NCI-H146 (cell line): Measurements from ENCODE around the gene A3GALT2.
A peak's percentile ranks its signal among the peaks of the same experiment; 100 is the strongest.
"Not testable (repeated sequence)": the region's sequence is repeated elsewhere in the genome, so short reads cannot be mapped to it uniquely, and the experiment has no call there.

ENCODE experiments used
- DNase-seq: peaks from one replicate; lab custom pipeline; 2025; lab: John Stamatoyannopoulos, UW

Gene A3GALT2

GRCh38 chr1:33314416-33314815 is 6.5 kb downstream of the A3GALT2 start:
- DNase-seq, result no peak

DNA sequence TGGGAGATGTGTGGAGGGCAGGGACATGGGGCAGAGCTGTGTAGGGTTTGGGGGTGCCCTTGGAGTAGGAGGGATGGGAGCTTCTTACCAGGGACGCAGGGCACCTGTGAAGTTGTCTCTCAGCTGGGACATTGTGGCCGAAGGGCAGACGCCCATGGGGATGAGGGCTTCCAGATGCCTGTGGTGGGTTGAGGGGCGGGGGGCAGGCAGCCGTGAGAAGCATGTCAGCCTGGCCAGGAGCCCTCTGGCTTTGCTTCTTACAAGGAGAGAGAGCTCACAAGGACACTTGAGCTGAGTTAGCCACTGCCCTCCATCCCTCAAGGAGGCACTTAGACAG is 8.5 kb downstream of the A3GALT2 start:
- DNase-seq, result no peak

- DNase-seq, result no peak
These were observed 9.0 kb downstream of the A3GALT2 start for GRCh38 chr1:33311706-33312412.

GRCh38 chr1:33310702-33311101 is 10.2 kb downstream of the A3GALT2 start:
- no peak for DNase-seq

GRCh38 chr1:33309351-33309750 is 11.5 kb downstream of the A3GALT2 start:
- DNase-seq, result not testable (repeated sequence)

DNA sequence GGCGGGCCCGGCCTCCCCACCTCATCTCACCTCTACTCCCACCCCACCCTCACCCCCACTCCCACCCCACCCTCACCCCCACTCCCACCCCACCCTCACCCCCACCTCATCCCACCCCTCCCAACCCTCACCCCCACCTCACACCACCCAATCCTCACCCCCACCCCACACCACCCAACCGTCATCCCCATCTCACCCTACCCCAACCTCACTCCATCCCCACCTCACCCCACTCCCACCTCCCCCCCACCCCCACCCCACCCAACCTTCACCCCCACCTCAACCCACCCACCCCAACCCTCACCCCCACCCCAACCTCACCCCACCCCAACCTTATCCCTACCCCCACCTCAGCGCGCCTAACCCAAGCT is 13.4 kb downstream of the A3GALT2 start:
- no peak for DNase-seq

DNA sequence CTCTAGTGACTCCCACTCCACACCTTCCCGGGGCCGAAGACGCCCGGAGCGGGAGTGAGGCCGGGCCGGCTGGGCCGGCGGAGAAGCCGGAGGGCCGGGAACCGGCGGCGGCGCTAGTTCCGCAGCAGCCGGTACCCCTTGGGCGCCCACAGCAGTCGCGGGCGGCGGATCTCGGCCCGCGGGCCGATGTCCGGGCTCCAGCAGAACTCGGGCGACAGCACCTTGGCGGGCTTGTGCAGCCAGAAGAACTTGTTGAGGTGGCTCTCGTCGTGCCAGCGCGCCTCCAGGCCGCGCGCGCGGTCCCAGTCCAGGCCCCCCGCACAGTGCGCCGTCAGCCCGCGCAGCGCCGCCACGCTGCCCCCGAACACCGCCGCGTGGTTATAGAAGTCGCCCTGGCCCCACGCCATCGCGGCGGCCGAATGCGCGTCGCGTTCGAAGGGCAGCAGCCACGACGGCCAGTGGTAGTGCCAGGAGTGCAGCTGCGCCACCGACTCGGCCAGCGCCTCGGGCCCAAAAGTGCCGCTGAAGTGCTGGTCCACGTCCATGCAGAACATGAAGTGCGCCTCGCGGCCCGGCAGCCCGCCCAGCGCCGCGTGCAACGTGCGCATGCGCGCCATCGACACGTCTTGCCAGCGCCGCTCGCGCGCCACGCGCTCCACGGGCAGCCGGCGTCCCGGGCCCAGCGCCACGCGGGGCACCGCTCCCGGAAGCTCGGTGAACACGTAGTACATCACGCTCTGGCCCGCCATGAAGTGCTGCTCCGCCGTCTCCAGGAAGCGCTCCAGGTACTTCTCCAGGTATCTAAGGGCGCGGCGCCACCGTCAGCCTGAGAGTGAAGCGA is 14.0 kb downstream of the A3GALT2 start:
- no peak for DNase-seq

DNA sequence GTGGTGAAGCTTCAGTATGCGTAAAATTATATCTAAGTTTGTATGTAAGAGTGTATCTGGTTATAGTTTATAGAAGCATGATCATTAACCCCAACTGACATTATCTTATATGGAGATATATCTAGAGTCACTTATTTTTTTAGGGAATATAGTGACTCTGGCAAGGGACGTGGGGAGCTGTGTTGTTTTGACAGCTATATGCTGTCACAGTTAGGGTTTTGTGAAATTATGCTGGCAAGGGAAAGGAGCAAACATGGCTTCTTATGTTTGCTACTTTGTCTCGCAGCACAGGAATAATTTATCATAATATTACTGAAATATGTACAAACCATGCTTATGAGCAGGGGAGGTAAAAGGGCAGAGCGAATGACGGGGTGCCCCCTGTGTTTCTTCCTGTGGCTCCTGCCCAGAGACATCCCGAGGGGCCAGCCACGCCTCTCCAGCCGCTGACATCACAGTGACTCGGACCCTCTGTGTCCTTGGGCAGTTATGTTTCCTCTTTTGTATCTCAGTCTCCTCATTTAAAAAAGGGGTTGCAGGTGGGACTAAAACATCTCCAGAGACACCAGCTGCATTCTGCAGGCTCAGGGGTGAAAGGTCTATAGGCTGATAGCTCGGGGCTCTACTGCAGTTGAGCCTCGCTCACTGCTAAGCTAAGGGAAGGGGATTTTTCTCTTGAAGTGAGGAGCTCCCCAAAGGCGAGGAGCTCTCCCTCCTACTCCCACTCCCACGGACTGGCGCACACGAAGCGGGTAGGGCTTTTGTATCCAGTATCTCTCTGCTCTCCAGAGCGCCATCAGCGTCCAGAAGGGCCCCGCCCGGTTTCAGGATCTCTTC is 14.9 kb downstream of the A3GALT2 start:
- DNase-seq, result no peak

- no peak for DNase-seq
These were observed 15.9 kb downstream of the A3GALT2 start for GRCh38 chr1:33305016-33305415.

GRCh38 chr1:33302325-33302724 is 18.6 kb downstream of the A3GALT2 start:
- no peak for DNase-seq

- no peak for DNase-seq
These were observed 19.5 kb downstream of the A3GALT2 start for GRCh38 chr1:33301273-33301984.

DNA sequence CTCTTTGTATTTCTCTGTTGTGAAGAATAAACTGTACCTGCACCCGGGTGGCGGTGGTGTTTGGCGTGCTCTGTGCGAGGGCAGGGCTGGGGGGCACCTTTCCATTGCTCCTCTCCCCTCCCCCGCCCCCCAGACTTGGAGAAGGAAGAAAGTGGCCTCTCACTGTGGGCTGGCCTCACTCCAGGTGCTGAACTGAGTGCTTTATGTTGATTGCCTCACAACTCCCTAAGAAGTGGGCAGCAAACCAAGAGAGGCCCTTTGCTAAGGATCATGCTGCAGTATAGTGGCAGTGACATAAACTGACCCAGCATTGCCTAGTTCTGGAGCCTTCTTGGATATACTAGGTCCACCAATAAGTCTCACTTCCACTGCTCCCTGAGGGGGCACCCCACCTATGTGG is 20.2 kb downstream of the A3GALT2 start:
- no peak for DNase-seq

GRCh38 chr1:33299461-33300155 is 21.3 kb downstream of the A3GALT2 start:
- no peak for DNase-seq

DNA sequence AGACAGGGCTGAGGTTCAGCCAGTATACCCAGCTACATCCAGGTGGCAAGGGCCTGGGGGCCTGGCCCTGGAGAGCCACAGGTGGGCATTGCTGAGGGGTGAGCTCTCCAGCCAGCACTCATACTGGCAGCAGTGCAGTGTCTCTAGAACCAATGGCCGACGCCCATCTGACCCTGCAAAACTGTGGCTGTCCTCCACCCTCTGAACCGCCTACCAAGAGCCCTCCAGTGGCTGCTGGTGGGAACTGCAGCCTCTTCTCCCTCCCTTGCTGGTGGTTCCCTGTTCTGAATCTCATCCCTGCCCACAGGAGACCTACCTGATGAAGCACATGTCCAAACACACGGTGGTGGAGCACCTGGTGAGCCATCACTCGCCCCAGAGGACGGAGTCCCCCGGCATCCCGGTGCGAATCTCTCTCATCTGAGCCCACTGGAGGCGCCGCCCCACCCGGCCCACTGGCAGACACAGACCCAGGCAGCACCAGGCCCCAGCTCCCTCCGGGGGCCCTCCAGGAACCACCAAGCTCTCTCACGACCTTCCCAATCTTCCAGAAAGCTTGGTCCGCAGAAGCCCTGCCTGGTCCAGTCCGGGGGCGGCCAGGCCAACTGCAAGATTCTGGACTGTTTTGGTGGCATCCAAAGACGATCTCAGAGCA is 22.1 kb downstream of the A3GALT2 start:
- DNase-seq, result peak; percentile 30

DNA sequence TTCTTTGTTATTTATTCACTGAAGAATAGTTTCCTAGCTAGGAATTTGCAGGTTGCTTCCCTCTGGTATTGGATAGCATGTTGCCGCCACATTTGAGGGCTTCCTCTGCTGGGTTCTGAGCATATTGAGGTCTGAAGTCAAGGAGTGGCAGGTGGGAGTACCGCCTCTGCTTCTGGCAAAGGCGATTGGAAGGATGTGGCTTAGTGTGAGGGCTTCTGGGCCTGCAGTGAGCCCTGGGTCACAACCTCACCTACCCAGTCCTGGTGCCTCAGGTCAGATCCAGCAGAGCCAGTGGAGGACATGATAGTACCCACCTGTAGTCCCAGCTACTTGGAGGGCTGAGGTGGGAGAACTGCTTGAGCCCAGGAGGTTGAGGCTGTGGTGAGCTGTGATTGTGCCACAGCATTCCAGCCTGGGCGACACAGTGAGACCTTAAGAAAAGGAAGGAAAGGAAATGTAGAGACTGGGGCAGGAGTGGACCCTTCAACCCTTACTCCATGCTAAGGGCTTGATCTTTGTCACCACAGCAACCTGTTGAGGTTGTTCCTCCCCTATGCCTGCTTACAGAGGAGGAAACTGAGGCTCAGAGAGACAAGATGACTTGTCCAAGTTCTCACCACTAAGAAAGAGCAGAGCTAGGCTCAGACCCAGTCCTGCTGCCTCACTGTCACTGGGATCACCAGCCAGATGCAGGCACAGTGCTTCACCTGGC is 22.8 kb downstream of the A3GALT2 start:
- DNase-seq, result no peak

GRCh38 chr1:33296824-33297223 is 24.1 kb downstream of the A3GALT2 start:
- no peak for DNase-seq

DNA sequence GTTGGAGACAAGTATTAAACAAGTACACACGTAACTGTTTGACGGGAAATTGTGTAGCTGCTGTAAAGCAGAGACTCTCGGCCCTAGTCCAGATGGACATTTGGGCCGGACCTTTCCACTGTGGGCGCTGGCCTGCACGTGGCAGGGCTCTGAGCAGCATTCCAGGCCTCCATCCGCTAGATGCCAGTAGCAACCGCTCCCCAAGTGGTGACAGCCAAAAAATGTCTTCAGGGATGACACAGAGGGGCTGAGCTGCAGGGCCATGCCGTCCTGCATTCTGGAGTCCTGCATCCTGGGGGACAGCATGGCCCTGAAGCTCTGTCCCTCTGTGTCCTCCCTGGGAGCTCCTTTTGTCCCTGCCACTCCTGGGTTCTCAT is 24.8 kb downstream of the A3GALT2 start:
- no peak for DNase-seq

DNA sequence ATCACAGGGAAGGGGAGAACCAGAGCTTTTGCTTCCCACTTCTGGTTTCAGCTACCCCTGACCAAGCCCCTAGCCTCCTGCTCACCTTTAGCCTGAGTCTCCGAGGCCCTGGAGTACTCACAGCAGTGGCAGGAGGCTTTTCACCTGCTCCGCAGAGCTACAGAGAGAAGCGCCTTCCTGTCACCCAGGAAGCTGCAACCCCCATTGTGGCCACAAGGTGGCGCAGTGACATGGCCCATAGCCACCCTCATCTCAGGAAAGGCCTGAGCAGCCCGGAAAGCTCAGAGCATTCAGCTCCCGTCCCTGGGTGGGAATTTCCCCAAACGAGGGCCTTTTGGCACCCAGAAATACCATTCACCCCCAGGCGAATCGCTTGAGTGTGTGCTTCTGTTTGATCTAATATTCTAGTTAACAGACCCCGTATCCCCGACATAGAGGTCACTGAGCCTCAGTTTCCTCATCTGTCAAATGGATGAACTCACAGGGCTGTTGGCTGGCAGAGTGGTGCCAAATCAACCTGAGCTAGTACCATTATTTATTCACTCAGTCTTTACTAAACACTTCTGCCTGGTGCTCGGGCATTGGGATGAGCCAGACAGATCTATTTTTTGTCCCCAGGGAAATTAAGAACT is 25.3 kb downstream of the A3GALT2 start:
- peak; percentile 63 for DNase-seq

GRCh38 chr1:33295023-33295422 is 25.9 kb downstream of the A3GALT2 start:
- DNase-seq, result no peak
